ENCODE results near the gene CDK13.

The CDK13 gene

GRCh38 chr7:40008223-40008815 lies 58.3 kb downstream of the CDK13 start:
- DNase-seq (ENCODE audit: low read depth) = no peak

GRCh38 chr7:40009301-40009700 lies 59.2 kb downstream of the CDK13 start:
- DNase-seq (ENCODE audit: low read depth) = no peak

- no peak for DNase-seq (ENCODE audit: low read depth)
Observed at GRCh38 chr7:40014376-40014775, 64.3 kb downstream of the CDK13 start.

GRCh38 chr7:40015790-40016296 lies 65.8 kb downstream of the CDK13 start:
- no peak for DNase-seq (ENCODE audit: low read depth)

- no peak for DNase-seq (ENCODE audit: low read depth)
Observed at GRCh38 chr7:40019558-40019957, 69.5 kb downstream of the CDK13 start.

GRCh38 chr7:40024048-40024447 lies 74.0 kb downstream of the CDK13 start:
- DNase-seq (ENCODE audit: low read depth) = no peak

GRCh38 chr7:40024841-40025240 lies 74.8 kb downstream of the CDK13 start:
- DNase-seq (ENCODE audit: low read depth) = no peak

GRCh38 chr7:40027545-40027944 lies 77.5 kb downstream of the CDK13 start:
- no peak for DNase-seq (ENCODE audit: low read depth)

GRCh38 chr7:40033826-40034225 lies 83.8 kb downstream of the CDK13 start:
- no peak for DNase-seq (ENCODE audit: low read depth)

GRCh38 chr7:40041456-40041855 lies 91.4 kb downstream of the CDK13 start:
- DNase-seq (ENCODE audit: low read depth) = no peak

GRCh38 chr7:40043164-40043563 lies 93.1 kb downstream of the CDK13 start:
- no peak for DNase-seq (ENCODE audit: low read depth)

- DNase-seq (ENCODE audit: low read depth) = no peak
Observed at GRCh38 chr7:40047661-40048060, 97.6 kb downstream of the CDK13 start.

- DNase-seq (ENCODE audit: low read depth) = no peak
Observed at GRCh38 chr7:40057292-40057691, 107.2 kb downstream of the CDK13 start.

GRCh38 chr7:40058026-40058425 lies 108.0 kb downstream of the CDK13 start:
- no peak for DNase-seq (ENCODE audit: low read depth)

- DNase-seq (ENCODE audit: low read depth) = no peak
Observed at GRCh38 chr7:40058636-40059035, 108.6 kb downstream of the CDK13 start.

- DNase-seq (ENCODE audit: low read depth) = no peak
Observed at GRCh38 chr7:40059057-40059456, 109.0 kb downstream of the CDK13 start.

- no peak for DNase-seq (ENCODE audit: low read depth)
Observed at GRCh38 chr7:40072268-40072667, 122.2 kb downstream of the CDK13 start.

- DNase-seq (ENCODE audit: low read depth) = no peak
Observed at GRCh38 chr7:40073239-40073638, 123.2 kb downstream of the CDK13 start.

- DNase-seq (ENCODE audit: low read depth) = no peak
Observed at GRCh38 chr7:40077849-40078248, 127.8 kb downstream of the CDK13 start.

- DNase-seq (ENCODE audit: low read depth) = no peak
Observed at GRCh38 chr7:40092182-40092581, 142.1 kb downstream of the CDK13 start.

- no peak for DNase-seq (ENCODE audit: low read depth)
Observed at GRCh38 chr7:40093631-40094350, 143.7 kb downstream of the CDK13 start.

GRCh38 chr7:40095230-40095629 lies 145.2 kb downstream of the CDK13 start:
- DNase-seq (ENCODE audit: low read depth) = no peak

GRCh38 chr7:40095695-40096327 lies 145.8 kb downstream of the CDK13 start:
- no peak for DNase-seq (ENCODE audit: low read depth)
